Measurements from ENCODE around the gene C2orf66. TPM values are rescaled to one million over a fixed set of nuclear protein-coding genes. Genes with fewer than 3 reads are reported as not detected.

C2orf66 gene
- total RNA-seq, 1 donor from 2014 or later = not detected

- ATAC-seq (ENCODE audit: low read depth) = no peak
- H3K4me1 Mint-ChIP-seq = no peaks in the 10 kb centered on the region
- POLR2A ChIA-PET = no interaction called here
- intact Hi-C loops (cut with micrococcal nuclease) = no loop called here
- H3K27me3 Mint-ChIP-seq = no peaks in the 10 kb centered on the region
- no peaks in the 10 kb centered on the region for H3K9me3 Mint-ChIP-seq
- no peak for DNase-seq
- no peak overlapping the region for H3K27ac Mint-ChIP-seq
- H3K4me3 Mint-ChIP-seq = no peak overlapping the region
- TF ChIP-seq CTCF (IDR thresholded peaks at IDR 0.05) = no peak
- no peaks in the 10 kb centered on the region for H3K36me3 Mint-ChIP-seq (ENCODE audit: low read depth)
- CTCF ChIA-PET = no interaction called here
These were observed 37.1 kb upstream of the C2orf66 start for GRCh38 chr2:196846295-196846694.

GRCh38 chr2:196845371-196845770, 36.2 kb upstream of the C2orf66 start:
- ATAC-seq (ENCODE audit: low read depth) (no peak), DNase-seq (no peak)
- Mint-ChIP-seq H3K36me3 (ENCODE audit: low read depth) (no peaks in the 10 kb centered on the region), H3K4me3 (no peak overlapping the region), H3K27ac (no peak overlapping the region), H3K9me3 (no peaks in the 10 kb centered on the region), H3K4me1 (no peaks in the 10 kb centered on the region), H3K27me3 (no peaks in the 10 kb centered on the region)
- TF ChIP-seq CTCF (IDR thresholded peaks at IDR 0.05) = no peak
- intact Hi-C loops (cut with micrococcal nuclease) = no loop called here
- ChIA-PET POLR2A (no interaction called here), CTCF (no interaction called here)

GRCh38 chr2:196840171-196840570, 31.0 kb upstream of the C2orf66 start:
- TF ChIP-seq CTCF (IDR thresholded peaks at IDR 0.05) = no peak
- H3K4me1 Mint-ChIP-seq = no peaks in the 10 kb centered on the region
- intact Hi-C loops (cut with micrococcal nuclease) = no loop called here
- H3K36me3 Mint-ChIP-seq (ENCODE audit: low read depth) = no peaks in the 10 kb centered on the region
- no peak overlapping the region for H3K27ac Mint-ChIP-seq
- ATAC-seq (ENCODE audit: low read depth) (no peak), DNase-seq (no peak)
- no peak overlapping the region for H3K4me3 Mint-ChIP-seq
- H3K27me3 Mint-ChIP-seq = no peaks in the 10 kb centered on the region
- ChIA-PET CTCF (no interaction called here), POLR2A (no interaction called here)
- H3K9me3 Mint-ChIP-seq = no peaks in the 10 kb centered on the region

DNA sequence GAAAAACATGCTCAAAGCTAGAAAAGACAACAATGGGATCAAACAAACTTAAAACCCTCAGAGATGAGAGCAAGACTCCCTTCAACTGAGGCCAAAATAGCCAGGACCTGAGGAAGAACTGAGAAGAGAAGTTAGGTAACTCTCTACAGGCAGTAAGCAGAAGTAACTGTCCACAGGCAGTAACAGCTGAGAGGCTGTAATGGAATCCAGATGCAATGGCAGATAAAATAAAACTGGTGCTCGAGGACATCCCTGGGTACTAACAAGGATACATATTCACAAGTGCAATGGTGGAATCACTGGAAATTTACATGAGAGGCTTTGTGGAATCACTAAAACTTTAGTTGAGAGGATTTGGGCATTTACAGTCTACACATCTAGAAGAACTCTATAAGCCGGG, 30.4 kb upstream of the C2orf66 start:
- no peaks in the 10 kb centered on the region for H3K27me3 Mint-ChIP-seq
- no peak overlapping the region for H3K4me3 Mint-ChIP-seq
- ChIA-PET POLR2A (no interaction called here), CTCF (no interaction called here)
- no peak for ATAC-seq (ENCODE audit: low read depth)
- no peak overlapping the region for H3K27ac Mint-ChIP-seq
- no peak for TF ChIP-seq CTCF (IDR thresholded peaks at IDR 0.05)
- no peaks in the 10 kb centered on the region for H3K36me3 Mint-ChIP-seq (ENCODE audit: low read depth)
- intact Hi-C loops (cut with micrococcal nuclease) = no loop called here
- H3K9me3 Mint-ChIP-seq = no peaks in the 10 kb centered on the region
- H3K4me1 Mint-ChIP-seq = no peaks in the 10 kb centered on the region
- DNase-seq = no peak

- DNase-seq = no peak
- Mint-ChIP-seq H3K27ac (no peak overlapping the region), H3K27me3 (no peaks in the 10 kb centered on the region), H3K36me3 (ENCODE audit: low read depth) (no peaks in the 10 kb centered on the region), H3K9me3 (no peaks in the 10 kb centered on the region), H3K4me1 (no peaks in the 10 kb centered on the region), H3K4me3 (no peak overlapping the region)
- ChIA-PET CTCF (no interaction called here), POLR2A (no interaction called here)
- no peak for ATAC-seq (ENCODE audit: low read depth)
- intact Hi-C loops (cut with micrococcal nuclease) = no loop called here
- TF ChIP-seq CTCF (IDR thresholded peaks at IDR 0.05) = no peak
These were observed 27.3 kb upstream of the C2orf66 start for GRCh38 chr2:196836440-196836839.
